Stimulated activated CD4-positive, alpha-beta T cell treated with anti-CD3 and anti-CD28 coated beads, Interleukin-1b, Interleukin-23, amount 100 ng/mL, for 4 hours (primary cell): ENCODE data around the gene TLR3.
"Not testable (repeated sequence)": the region's sequence is repeated elsewhere in the genome, so short reads cannot be mapped to it uniquely, and the experiment has no call there.

Source experiments
- DNase-seq, 2 donors: peaks; one replicate each; pipeline ENCODE4 v3.0.0-alpha.2; 2020; ENCODE audit warnings: low read depth in 2 of 2

The TLR3 gene

DNA sequence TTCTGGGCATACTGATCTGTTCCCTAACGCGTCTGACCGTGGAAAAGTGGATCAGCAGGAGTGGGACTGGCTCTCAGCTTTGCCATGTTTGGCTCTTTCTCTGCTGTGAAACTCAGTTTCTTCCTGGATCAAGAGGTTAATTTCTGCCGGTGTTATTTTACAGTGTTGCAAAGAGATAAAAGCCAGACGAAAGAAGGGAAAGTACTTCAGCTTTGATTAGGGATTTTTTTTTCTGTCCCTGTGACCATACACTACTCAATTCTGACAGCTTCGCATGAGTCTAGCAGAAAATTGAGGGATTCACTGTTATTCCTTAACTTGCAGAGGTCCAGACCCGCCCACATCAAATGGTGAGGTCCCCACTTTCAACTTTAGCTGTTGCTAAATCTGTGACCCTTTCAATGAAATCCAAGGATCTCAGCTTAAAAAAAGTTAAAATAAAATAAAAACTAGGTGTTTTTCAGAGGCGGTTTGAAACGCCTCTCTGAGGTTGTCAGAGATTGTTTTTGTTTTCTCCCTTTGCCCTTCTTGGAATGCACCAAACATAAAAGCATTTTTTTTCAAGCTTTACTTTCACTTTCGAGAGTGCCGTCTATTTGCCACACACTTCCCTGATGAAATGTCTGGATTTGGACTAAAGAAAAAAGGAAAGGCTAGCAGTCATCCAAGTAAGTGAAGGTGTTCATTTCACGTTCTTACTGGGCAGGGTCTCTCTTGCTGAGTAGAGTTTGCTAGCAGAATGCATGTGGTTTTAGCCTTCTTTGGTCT lies at the start of gene TLR3:
TLR3 (plus strand) TSS at position 576 of the 768 bp plus-strand sequence. CDS start 7,464 bp downstream, outside the sequence.
- DNase-seq = no peak

DNA sequence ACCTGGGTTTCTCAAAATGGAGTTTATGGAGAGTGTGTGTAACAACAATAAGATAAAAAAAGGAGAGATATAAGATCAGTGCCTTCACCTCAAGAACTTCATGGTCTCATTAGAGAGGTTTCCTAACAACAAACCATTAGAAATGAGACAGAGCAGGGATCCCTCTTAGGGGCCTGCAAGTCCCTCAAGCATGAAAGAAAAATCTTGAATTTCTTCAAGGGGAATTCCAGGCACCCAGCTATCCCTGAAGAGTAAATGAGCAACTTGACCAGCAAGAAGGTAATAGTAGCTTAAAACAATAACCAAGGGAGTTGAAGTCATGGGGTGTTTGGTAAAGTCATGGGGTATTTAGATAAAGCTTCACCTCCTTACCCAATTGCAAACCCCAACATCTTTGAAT lies 49.7 kb upstream of the TLR3 start:
- DNase-seq = no peak

DNA sequence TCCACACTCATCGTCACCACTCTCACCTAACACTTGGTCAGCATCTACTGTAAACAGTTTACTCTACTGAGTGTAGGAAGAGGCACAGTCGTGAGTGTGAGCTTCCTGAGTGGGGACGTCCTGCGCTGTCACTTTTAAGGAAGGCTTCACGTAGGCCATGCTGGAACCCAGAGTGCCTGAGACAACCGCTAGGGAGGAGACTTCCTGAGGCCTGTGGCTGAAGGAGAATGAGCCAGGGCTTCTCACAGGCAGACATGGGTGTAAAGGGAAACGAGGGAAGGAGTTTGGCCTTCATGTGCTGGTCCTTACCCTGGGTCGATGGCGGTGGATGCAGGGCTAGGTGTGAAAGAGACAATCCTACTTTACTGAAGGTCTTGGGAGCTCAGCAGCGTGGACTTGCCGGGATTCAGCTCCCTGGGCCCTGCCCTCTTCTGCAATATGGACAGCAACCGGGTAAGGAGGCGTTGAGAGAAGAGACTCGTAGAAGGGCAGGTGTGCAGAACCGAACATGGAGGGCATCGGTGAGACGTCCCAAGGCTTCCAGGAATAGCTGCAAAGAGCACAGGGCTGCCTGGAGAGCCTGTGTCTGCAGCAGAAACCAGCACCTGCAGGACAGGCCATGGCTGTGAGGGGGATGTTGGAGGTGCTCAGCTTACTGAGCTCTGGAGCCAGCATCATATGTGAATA lies 48.7 kb upstream of the TLR3 start:
- DNase-seq = no peak

DNA sequence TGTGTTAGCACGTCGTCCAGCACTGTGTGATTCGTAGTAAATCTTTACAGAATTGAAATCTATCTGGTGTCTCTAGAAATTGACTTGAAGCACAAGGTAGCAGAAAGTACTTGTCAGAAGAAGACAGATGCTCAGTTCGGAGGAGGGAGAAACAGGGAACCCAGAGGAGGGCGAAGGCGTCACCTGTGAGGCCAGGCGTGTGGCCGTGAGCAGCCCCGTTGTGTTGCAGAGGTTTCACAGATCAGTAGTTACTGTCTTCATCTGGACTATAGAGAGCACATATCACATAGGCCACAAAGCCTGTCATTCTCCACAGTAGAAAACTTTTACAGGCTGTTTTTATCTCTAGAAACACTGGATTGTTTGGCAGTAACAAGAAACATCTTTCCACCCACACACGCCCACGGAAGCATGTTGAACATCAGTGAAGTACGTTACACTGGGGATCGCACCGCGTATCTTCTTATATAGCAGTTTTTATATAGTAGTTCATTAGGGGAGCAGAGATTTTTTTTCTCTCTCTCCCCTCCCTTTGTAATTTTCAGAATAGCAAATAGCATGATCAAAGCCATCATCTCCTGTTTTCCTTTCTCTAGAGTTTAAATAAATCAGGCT lies 48.1 kb upstream of the TLR3 start:
- no peak for DNase-seq

- DNase-seq = no peak
Observed at GRCh38 chr4:186021461-186022167, 47.3 kb upstream of the TLR3 start.

DNA sequence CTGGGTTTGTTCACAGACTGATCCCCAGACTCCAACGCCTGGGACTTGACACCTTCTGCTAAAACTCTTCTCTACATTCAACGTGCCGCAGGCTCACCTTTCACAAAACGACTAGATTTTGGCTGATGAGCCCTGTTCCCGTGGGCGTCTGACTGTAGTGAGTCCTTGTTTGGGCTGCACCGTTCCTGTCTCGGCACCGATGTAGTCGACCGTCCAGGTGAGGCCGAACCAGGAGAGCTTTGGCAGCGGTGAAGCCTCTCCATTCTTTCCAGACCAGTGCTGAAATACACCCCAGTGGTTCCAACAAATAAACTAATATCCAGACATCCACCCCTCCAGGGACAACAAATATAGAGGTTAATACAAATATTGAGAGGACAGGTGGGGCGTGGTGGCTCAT lies 45.0 kb upstream of the TLR3 start:
- no peak for DNase-seq

- DNase-seq = no peak
Observed at GRCh38 chr4:186024637-186025407, 44.1 kb upstream of the TLR3 start.

GRCh38 chr4:186025408-186025690 lies 43.6 kb upstream of the TLR3 start:
- DNase-seq = no peak

GRCh38 chr4:186027405-186027804 lies 41.6 kb upstream of the TLR3 start:
- no peak for DNase-seq

DNA sequence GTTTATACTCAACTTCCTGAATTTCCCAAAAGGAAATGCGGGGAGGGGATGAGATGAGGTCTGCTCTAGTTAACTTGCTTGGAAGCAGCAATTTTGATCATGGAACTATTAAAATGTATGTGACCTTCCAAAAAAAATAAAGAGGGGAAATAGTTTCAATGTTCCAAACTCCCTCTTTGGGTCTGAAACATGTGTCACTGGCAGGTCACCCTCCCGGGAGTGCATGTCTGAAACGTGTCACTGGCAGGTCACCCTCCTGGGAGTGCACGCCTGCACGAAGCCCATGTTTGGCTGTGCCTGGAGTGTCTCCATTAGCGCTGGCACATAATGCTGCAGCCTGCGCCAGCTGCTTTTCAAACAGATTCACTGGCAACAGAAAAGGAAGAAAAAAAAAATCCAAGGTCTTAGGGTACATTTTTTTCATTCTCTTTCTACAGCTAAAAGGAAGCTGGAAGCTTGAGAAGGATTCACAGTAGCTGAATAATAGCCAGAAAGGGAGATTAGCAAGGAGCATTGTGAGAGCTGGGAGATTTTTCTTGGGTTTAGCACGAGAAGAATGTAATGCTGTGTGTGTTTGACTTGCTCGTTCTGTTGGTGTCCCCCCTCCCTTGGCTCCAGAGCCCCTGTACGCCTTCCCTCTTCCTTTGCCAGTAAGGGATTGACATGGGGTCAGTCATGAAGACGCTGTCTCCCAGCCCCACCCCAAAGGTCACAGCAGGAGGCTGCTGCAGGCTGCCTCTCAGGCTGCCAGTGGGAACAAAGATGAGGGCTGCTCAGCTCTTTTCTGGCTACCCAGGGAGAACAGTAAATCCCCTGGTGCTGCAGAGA lies 39.2 kb upstream of the TLR3 start:
- no peak for DNase-seq

- DNase-seq = no peak
Observed at GRCh38 chr4:186030399-186030775, 38.6 kb upstream of the TLR3 start.

DNA sequence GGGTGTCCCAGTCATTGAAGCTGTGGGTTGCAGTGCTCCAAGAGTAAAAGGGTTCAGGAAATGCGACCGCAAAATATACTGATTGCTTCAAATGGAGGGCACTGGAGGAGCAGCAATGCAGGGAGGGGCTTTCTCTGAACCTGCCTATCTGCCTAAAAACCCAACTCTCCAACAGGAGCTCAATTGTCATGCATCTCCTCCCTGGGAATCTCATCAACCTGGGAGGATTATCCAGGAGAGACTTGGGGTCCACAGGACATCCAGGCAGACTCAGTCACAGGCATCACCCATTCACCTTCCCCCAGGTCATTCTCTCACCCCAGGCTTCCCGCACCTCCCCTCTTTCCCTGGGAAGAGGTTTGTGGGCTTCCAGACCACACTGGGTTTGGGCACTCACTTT lies 38.2 kb upstream of the TLR3 start:
- DNase-seq = no peak

- no peak for DNase-seq
Observed at GRCh38 chr4:186032259-186032658, 36.7 kb upstream of the TLR3 start.

DNA sequence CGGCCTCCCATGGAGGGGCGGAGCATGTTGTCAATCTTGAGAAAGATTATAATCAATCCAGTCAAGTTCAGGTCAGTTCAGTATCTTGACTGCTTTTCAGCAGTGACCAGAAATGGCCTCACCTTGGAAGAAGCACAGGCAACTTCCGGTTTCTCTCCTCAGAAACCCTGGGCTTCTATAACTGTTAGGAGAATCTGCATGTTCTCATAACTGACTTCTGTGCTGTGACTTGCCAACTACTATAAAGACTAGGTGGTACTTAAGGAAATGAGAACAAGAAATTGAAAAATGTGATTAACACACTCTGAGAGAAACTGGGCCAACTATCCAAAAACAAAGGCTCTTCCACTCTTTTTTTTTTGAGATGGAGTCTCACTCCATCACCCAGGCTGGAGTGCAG lies 35.9 kb upstream of the TLR3 start:
- DNase-seq = no peak

- not testable (repeated sequence) for DNase-seq
Observed at GRCh38 chr4:186034613-186035012, 34.3 kb upstream of the TLR3 start.

GRCh38 chr4:186036976-186037581 lies 31.9 kb upstream of the TLR3 start:
- DNase-seq = no peak

- DNase-seq = no peak
Observed at GRCh38 chr4:186037692-186038658, 31.0 kb upstream of the TLR3 start.

DNA sequence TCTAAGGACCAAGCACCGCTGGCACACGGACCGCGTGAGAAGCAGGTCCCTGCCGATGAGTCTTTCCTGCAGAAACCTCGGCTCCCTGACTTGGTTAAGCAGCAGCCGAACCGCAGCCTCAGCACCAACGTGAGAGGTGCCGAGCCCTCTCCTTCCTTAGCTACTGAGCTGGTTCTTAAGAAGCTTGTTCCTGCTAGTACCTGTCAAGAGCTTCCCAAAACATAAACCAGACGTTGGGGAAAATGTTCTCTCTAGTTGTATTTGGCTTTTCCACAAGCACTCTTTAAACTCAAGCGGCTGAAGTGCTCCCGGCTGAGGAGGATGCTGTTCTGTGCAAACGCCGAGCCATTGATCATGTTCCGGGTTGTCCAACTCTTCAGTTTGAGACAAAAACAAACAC lies 29.3 kb upstream of the TLR3 start:
- no peak for DNase-seq

- DNase-seq = no peak
Observed at GRCh38 chr4:186040316-186040715, 28.6 kb upstream of the TLR3 start.
